GM13977 (cell line): ENCODE results near the gene FBXO31.

Experiments used
- DNase-seq: peaks from one replicate; pipeline ENCODE4 v3.0.0; 2012; ENCODE audit warnings: low spot score
- in situ Hi-C: fragments of 300-500 bp; cut with MboI; formaldehyde crosslinking; loops from one replicate; pipeline ENCODE4 v1.12.0; 2022; ENCODE audit warnings: low sequenced_read_pairs, low pct_unique_long_range_greater_than_20kb, mixed read lengths, inconsistent platforms; ENCODE audit not compliant: unreplicated experiment
- TF ChIP-seq, protein P1 (sequence below): IDR thresholded peaks from 2 replicates; pipeline ENCODE4 v1.5.1; 2012; ENCODE audit warnings: mild to moderate bottlenecking, control low read depth; ENCODE audit not compliant: insufficient read depth; ENCODE audit errors: extremely low read depth, missing control alignments

The FBXO31 gene

DNA sequence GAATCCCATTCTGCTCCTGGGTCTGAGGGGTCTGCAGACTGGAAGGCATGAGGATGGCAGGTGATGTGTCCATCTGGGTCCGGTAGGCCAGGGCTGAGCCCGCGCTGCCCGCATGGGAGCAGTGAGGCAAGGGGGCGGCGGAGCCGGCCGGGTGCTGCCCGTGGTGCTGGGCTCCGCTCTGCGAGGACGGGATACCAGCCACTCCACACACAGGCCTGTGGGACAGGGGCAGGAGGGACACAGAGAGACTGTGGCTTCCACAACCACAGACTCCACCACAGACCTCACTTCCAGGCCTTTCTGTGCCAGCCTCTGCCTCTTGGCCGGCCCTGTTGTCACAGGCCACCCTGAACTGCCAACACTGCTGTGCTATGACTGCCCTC, 33.9 kb upstream of the FBXO31 start:
- in situ Hi-C loops = no loop called here
- no peak for DNase-seq
- TF ChIP-seq, protein P1, sequence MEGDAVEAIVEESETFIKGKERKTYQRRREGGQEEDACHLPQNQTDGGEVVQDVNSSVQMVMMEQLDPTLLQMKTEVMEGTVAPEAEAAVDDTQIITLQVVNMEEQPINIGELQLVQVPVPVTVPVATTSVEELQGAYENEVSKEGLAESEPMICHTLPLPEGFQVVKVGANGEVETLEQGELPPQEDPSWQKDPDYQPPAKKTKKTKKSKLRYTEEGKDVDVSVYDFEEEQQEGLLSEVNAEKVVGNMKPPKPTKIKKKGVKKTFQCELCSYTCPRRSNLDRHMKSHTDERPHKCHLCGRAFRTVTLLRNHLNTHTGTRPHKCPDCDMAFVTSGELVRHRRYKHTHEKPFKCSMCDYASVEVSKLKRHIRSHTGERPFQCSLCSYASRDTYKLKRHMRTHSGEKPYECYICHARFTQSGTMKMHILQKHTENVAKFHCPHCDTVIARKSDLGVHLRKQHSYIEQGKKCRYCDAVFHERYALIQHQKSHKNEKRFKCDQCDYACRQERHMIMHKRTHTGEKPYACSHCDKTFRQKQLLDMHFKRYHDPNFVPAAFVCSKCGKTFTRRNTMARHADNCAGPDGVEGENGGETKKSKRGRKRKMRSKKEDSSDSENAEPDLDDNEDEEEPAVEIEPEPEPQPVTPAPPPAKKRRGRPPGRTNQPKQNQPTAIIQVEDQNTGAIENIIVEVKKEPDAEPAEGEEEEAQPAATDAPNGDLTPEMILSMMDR = no peak

DNA sequence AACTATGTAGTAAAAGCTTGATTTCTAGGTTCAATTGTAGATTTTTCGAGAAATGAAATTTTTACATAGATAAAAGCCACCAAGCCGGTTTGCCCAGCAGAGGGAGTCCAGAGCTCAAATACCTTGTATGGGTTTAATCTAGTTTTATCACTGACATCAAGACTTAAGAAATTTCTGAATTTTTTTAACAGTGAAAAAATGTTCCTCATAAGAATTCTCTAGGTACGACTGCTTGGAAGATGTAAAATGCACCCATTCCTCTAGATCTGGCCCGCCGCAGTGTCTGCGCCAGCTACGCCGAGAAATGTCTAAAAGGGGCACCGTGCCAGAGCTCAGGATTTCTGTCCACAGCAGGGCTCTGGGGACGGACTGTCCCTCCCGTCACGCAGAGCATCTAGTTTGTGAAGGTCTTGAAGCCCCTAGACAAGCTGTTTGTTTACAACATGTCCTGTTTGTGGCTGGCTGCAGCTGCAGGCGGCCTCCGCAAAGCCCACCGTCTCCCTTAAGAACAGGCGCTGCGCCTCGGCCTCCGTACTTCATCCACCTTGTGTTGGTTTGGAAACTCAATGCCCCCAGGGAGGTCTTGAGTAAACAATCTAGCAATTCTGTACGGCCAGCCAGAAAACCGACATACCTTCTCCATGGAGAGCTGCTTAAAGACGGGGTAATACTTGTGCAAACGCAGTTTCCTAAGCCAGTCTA, 33.4 kb upstream of the FBXO31 start:
- no peak for DNase-seq
- in situ Hi-C loops = no loop called here
- TF ChIP-seq, protein P1 = peak; percentile 41

DNA sequence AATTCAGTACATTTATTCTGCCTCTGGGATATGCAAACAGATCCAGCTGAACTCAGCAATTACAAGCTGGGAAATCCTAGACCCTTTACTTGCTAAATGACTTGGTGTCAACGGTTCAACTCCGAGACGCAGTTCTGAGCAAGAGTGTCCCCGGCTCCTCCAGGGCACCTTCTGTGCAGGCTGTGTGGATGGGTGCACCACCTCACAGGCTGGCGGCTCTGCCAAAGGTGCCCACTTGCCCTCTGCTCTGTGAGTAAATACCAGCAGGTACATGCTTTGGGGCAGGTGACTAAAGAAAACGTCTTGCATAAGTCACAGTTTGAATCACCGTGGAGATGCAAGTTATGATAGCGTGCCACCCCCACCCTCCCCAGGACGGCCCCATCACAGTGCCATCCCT, 31.9 kb upstream of the FBXO31 start:
- in situ Hi-C loops = no loop called here
- TF ChIP-seq, protein P1 = no peak
- DNase-seq = no peak

DNA sequence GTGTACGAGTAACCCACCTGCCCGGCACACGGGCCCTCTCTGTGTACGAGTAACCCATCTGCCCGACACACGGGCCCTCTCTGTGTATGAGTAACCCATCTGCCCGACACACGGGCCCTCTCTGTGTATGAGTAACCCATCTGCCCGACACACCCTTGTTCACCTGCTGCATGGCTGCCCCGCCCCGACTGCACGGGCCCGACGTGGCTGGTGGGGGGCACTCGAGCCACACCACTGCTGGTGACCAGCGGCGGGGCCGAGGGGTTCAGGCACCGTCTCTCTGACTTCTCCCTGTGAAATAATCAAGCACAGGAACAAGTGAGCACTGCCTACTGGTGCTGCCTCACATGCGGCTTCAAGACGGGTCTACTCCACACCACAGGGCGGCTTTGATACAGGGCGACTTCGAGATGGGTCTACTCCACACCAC, 30.7 kb upstream of the FBXO31 start:
- in situ Hi-C loops = no loop called here
- no peak for DNase-seq
- TF ChIP-seq, protein P1 = no peak

DNA sequence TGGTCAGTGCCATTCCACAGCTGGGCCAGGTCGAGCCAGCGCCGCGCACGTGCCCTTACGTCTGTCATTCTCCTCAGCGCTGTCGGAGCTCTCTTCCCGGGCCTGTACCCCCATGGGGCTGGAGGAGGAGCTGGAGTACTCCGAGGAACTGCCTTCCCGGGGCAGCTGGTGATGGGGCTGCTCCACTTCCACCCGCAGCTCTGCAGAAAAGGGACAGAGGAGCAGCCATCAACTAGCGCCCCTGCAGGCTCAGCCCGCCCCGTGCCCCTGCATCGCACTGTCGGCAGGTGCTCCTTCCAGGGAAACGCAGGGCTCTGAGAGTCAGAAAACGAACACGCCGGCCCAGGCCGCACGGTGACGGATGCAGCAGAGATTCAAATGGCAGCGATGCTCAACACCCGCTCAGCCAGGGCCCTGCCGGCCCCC, 29.4 kb upstream of the FBXO31 start:
- TF ChIP-seq, protein P1 = no peak
- in situ Hi-C loops = no loop called here
- DNase-seq = no peak

DNA sequence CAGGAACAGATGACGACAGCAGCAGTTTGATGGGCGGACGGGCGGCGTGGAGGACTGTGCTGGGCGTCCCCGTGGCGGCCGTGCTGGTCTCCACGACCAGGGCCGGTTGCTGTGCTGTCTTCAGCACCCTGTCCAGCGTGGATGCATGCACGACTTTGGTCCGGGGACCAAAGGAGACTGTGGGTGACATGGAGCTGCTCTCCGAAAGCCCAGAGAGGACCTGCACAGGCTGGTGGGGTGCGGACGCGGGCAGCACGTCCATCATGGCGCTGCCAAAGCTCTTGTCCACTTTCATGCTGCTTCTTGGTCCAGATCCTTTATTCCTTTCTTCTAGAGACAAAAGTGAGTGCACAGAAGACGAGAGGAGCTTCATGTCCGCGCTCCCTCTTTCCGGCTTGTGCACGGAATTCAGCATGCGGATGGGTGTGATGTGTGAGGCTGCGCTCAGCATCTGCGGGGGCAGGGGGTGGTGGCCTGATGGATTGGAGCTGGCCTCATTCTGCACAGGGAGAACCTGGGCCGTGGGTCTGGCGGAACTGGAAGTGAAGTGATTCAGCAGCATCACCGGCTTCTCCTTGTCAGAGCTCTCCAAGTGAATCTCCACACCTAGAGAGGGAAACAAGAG, 28.9 kb upstream of the FBXO31 start:
- DNase-seq = no peak
- TF ChIP-seq, protein P1 = no peak
- in situ Hi-C loops = no loop called here
